WI38 (cell line): Measurements from ENCODE around the gene FPR1.

Experiments used
- H3K4me3 ChIP-seq: 2 replicates; pipeline ENCODE4 v1.5.1; 2011; ENCODE audit warnings: low read depth, mild to moderate bottlenecking, control low read depth, low read length
- TF ChIP-seq, protein P1 (sequence below): IDR thresholded peaks from 2 replicates; pipeline ENCODE4 v1.5.1; 2012; ENCODE audit warnings: low read depth, mild to moderate bottlenecking, control low read depth, low read length

The FPR1 gene, protein sequence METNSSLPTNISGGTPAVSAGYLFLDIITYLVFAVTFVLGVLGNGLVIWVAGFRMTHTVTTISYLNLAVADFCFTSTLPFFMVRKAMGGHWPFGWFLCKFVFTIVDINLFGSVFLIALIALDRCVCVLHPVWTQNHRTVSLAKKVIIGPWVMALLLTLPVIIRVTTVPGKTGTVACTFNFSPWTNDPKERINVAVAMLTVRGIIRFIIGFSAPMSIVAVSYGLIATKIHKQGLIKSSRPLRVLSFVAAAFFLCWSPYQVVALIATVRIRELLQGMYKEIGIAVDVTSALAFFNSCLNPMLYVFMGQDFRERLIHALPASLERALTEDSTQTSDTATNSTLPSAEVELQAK

DNA sequence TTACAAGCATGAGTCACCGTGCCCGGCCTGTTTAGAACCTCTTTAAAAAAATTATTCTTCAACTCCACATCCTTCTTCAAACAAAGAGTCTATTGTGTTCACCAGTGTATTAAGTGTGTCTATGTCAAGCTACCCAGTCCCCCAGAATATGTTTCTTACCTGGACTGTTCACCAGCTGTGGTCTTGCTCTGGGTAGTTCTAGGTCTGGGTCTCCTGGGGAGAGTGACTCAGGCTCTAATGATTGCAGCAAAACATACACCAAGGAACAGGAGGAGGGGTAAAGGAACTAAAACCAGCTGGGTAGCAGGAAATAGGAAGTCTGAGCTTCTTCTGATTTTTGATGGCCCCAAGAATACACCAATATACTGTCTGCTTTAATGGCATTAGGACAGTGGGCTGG is at the start of gene FPR1:
Gene FPR1 (minus strand): TSS at position 224 of the 400 bp plus-strand sequence. CDS start 4,884 bp downstream, outside the sequence.
- TF ChIP-seq, protein P1, sequence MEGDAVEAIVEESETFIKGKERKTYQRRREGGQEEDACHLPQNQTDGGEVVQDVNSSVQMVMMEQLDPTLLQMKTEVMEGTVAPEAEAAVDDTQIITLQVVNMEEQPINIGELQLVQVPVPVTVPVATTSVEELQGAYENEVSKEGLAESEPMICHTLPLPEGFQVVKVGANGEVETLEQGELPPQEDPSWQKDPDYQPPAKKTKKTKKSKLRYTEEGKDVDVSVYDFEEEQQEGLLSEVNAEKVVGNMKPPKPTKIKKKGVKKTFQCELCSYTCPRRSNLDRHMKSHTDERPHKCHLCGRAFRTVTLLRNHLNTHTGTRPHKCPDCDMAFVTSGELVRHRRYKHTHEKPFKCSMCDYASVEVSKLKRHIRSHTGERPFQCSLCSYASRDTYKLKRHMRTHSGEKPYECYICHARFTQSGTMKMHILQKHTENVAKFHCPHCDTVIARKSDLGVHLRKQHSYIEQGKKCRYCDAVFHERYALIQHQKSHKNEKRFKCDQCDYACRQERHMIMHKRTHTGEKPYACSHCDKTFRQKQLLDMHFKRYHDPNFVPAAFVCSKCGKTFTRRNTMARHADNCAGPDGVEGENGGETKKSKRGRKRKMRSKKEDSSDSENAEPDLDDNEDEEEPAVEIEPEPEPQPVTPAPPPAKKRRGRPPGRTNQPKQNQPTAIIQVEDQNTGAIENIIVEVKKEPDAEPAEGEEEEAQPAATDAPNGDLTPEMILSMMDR: no peak
- no peak within 1 kb of the TSS for H3K4me3 ChIP-seq

DNA sequence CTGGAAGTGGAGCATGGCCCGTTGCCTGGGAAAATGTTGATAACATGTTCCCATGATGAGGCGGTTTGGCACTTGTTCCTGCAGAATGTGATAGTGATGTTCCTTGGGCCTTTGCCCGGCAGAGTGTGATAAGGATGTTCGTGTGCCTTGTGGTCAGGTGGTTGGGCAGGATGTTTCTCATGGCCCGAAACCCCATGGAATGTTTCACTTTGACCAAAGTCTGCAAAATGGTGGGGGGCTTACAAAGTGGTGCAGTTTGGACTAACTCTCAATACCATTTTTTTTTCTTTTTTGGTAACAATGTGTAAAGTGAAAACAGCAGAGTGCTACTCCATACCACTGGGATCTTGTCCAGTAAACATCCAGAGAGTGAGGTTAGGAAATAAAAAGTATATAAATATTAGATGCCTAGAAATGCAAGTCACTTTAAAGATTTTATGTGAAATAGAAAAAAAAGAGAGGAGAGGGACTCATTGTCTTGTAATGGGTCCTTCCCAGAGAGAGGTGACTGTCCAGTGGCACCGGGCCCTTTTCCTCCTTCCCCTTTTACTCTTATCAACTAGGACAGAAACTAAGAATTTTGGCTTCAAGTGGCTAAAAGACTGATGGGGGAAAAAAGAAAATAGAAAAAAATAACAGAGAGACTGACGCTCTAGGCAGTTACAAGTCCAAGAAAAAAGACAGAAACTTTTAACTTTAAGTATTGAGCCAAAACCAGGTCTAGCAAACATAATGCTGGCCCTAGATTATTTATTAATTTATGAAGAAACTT is 49.0 kb upstream of the FPR1 start:
- TF ChIP-seq, protein P1: no peak
- no peak overlapping the region for H3K4me3 ChIP-seq

DNA sequence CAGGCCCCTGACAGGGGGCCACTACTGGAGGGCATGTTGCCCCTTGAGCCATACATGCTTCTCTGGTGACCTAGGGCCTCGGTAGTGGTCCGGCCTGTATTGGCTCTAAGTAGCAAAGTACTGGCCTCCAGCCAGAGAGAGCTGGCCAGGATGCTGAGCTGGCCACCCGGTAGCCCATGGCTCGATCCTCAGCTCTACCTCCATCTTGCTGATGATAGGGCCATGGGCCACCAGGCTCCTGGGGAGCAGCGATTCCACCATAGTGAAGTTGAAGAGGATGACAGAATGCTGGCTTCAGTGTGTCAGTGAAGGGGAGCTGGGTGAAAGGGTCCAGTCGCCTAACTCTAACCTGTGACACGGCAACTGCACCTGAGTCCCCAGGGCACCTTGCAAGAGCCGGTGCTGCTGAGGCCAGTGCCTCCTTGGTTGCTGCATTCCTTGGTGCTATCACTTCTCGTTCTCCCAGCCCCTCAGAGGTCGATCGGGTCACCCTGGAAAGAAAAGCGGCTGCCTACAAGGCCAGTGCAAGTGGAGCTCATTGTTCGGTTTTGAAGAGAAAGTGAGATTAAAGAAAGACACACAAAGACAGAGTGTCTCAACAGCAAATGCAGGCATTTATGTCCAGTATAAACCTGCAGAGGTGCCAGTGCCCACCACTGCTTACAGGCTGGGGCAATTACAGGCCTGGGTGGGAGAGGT is 48.2 kb upstream of the FPR1 start:
- H3K4me3 ChIP-seq: no peak overlapping the region
- TF ChIP-seq, protein P1: no peak

DNA sequence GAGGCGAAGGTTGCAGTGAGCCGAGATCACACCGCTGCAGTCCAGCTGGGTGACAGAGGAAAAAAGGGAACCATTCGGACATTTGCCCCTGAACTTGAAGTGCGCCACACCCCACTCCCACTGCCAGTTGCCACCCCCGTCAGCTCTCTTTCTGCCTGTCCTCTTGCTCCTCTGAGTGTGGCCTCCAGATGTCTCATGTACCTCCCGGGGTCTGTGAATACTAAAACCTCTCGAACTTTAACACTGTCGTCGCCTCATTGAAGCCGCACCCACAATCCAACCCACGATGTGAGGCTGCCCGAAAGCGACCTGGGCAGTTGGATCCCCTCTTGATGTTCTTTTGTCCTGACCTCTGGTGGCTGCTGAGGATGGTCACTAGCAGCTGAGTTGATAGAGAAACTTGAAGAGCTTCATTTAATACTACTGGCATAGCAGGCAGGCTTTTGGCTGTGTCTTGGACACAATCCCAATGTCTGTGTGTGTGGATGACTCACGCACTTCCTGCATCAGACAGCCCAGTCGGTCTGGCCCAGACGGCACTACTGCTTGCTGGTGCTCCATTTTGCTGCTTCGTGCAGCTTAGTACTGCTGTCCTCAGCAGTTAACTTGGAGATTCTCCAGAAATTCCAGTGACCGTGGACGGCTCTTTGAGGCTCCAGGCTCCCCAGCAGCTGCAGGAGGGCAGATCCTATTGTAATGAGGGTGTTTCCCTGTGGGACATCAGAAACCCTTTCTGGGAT is 47.5 kb upstream of the FPR1 start:
- TF ChIP-seq, protein P1: no peak
- H3K4me3 ChIP-seq: no peak overlapping the region

DNA sequence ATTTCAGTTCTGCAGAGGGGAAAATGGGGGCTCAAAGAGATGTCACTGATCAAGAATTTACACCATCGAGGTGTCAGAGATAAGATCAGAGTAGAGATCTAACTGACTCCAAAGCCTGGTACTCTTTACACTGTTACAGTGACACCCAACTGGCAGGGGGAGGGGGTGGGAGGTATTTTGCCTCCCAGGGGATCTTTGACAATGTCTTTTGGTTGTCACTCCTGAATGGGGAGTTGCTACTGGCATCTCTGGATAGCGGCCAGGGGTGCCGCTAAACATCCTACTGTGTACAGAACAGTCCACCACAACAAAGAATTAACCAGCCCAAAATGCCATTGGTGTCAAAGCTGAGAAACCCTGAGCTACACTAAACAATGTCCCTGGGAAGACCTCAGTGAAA is 46.4 kb upstream of the FPR1 start:
- no peak overlapping the region for H3K4me3 ChIP-seq
- TF ChIP-seq, protein P1: no peak

DNA sequence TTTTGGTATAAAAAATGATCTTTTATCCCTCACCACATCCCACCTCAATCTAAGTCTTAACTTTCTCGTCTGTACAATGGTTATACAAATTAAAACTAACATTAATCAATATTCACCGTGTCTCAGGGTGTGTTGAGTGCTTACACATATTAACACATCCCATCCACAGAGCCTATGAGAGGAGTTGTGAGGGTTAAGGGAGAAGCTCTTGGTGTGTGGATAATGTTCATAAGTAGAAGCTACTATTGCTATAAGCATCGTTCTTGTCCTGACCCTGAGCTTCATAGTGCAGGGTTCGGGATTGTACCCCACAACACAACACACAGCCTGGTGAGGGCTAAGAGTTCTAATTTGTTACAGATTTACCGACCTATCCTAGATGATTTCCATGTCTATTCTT is 45.8 kb upstream of the FPR1 start:
- H3K4me3 ChIP-seq: no peak overlapping the region
- TF ChIP-seq, protein P1: no peak
